GM03348 (cell line): ENCODE data around the gene ADO.
"Not testable (repeated sequence)": the region's sequence is repeated elsewhere in the genome, so short reads cannot be mapped to it uniquely, and the experiment has no call there.

Experiments
- DNase-seq: peaks from one replicate; pipeline ENCODE4 v3.0.0; 2012; ENCODE audit warnings: low spot score

Gene ADO

DNA sequence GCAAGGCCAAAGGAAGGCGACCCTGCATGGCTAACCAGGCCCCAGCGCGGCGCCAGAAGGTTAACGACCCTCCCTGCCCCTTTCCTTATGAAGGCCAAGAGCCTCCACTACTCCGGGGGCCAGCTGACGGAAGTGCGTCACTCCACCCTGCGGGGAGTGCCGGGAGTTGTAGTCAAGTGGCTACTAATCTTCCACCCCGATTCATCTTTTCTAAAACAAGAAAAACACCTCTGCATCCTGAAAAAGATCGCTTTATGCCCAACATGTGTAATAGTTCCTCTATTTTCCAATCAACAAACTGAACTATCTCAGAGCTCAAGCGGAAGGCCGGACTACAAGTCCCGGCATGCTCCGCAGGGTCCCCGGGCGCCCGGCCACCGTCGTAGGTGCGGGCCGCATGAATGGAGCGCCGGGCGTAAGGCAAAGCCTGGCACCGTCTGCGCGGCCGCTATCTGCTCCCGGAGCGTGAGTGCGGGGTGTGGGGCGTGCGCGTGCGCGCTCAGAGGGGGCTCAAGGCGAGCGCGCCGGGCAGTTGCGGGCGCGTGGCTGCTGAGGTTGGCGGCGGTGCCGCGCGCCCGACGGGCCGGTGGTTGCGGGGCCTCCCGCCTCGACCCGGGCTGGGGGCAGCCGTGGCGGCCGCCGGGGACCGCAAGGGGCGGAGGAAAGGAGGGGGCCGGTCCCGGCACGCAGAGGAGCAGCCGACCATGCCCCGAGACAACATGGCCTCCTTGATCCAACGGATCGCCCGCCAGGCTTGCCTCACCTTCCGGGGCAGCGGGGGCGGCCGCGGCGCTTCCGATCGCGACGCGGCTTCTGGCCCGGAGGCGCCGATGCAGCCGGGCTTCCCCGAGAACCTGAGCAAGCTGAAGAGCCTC lies at the start of gene ADO:
ADO (plus strand) TSS at position 365 of the 875 bp plus-strand sequence; CDS start at position 705, 340 bp downstream.
- peak; percentile 90 for DNase-seq

DNA sequence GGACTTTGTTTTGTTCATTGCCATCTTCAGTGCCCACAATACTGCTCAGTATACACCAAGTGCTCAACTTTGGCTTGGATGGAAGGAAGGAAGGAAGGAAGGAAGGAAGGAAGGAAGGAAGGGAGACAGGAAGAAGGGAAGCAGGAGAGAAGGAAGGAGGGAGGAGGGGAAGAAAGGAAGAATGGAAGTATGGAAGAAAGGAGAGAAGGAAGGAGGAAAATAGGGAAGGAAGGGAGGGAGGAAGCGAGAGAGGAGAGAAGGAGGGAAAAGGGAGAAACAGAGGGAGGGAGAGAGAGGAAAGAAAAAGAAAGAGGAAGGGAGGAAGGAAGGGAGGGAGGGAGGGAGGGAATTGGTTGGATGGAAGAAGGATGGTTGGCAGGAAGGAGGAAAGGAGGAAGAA lies 49.6 kb upstream of the ADO start:
- DNase-seq: no peak

GRCh38 chr10:62755662-62756653 lies 48.6 kb upstream of the ADO start:
- no peak for DNase-seq

DNA sequence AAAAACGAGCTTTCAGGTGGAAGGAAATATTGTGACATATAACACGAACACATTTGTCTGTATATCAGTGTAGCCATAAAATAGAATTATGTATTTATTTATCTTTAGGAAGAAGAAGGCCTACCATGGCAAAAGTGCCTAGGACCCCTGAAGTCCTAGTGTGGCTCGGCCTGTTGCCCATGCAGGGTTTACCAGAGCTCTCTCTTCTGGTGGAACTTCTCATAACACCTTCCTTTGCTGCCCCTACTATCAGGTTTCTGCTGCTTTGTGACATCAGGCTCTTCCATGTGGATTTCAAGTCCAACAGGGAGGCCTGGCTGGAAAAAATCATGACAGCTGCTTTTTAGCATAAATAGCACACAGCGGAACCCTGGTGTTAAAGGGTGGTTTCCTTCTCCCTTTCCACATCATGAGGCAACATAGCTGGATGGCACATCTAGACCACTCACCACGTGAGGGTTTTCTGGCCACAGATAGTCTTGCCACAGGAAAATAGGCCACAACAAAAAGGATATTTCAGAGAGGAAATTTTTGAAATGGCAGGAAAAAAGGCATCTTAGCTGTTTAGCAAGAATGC lies 44.8 kb upstream of the ADO start:
- no peak for DNase-seq

DNA sequence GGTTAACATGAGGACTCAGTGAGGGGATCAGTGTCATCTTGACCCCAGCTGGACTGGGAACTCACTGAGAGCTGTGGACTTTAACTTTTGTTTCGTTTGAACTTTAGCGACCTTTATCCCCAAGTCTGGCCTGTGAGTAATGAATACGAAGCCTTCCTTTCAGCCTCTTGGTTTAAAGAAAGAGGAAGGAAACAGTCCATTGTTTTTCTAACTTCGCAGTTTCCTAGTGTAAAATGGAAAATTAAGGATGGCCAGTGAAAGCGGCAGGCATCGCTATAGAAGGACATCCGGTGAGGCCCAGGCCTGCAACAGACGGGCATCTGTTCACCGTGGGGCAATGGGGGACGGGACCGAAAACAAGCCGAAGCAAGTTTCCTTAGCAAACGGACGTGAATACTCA lies 44.1 kb upstream of the ADO start:
- DNase-seq: no peak

DNA sequence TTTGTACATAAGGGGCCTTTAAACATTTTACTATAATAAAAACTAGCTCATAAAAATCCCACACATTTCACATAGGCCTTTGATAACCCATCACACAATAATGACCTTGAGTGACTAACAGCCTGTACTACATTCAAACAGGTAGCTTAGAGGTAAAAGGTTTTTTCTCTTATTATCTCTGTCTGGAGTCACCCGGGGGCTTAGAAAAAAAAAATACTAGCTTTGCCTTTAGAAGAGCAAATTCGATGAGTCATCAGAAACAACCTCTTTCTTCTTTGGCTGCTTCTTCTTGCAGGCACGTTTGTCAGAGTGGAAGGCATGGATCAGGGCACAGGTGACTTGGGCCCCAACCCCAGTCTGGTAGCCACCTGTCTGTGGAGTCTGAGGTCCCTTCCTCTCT lies 43.4 kb upstream of the ADO start:
- no peak for DNase-seq

- no peak for DNase-seq
These were observed 41.4 kb upstream of the ADO start for GRCh38 chr10:62763155-62763554.

- DNase-seq: no peak
These were observed 40.5 kb upstream of the ADO start for GRCh38 chr10:62764011-62764410.

GRCh38 chr10:62765726-62766125 lies 38.8 kb upstream of the ADO start:
- no peak for DNase-seq

GRCh38 chr10:62766386-62766785 lies 38.1 kb upstream of the ADO start:
- DNase-seq: no peak

DNA sequence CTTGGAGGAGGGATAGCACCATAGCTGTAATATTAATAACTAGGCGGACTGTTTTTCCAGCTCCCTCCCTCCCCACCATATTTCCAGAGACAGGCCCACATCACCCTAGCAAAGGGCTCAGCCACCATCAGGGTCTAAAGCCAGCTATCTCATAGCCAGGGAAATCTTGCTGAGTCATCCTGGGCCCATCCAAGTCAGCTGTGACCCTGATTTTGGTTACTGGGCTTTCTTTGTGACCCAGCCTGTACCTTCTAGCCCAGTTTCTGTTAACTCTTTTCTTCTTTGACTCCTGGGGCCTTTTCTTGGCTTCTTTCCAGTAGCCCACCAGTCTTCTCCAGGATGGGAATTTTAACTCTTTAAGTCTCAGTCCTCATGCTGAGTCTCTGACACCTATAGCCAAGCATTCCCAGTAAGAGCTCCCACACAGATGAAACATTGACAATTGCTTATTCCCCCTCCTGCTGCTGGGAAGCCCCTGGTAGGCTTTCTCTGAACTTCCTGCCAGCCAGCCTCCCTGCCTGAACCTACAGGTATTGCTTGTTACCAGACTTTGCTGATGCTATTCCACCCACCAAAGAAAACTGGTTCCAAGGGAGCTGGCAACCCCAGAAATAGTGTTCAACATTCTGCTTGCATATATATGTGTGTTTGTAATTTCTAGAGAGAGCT lies 34.8 kb upstream of the ADO start:
- no peak for DNase-seq

DNA sequence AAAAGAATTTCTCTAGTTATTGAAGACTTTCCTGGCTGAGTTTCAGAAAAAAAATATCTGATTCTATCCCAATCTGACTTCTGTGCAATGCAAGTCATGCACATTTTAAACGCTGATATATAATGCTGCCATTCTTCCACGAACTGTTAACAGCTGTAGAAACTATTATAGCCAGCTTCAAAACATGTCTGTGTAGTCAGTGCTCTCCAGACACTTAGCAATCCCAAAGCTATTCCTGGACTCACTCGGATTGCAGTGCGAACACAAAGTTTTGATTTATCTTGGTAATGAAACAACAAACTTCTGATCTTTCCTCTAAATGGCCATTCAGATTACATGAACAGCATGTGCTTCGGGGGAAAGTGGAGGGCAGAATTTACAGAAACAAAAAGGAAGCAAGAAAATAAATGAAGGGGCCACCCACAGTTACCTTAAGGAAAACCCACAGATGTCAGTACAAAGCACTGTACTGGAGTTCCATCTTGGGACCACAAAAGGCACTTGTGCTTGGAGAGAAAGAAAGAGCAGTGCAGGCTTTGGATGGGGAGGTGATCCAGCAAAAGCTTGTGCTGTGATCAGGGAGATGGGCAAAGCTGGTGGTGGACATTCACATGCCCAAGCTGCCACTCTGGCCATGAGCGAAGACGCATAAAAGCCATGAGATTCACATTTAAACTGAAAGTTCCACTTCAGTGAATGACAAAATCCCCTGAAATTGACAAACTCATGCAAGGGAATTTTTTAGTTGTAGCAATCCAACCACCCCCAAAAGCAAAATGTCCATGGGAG lies 32.1 kb upstream of the ADO start:
- peak; percentile 48 for DNase-seq

GRCh38 chr10:62778125-62778524 lies 26.4 kb upstream of the ADO start:
- DNase-seq: no peak

GRCh38 chr10:62779487-62780248 lies 24.9 kb upstream of the ADO start:
- DNase-seq: peak; percentile 44

DNA sequence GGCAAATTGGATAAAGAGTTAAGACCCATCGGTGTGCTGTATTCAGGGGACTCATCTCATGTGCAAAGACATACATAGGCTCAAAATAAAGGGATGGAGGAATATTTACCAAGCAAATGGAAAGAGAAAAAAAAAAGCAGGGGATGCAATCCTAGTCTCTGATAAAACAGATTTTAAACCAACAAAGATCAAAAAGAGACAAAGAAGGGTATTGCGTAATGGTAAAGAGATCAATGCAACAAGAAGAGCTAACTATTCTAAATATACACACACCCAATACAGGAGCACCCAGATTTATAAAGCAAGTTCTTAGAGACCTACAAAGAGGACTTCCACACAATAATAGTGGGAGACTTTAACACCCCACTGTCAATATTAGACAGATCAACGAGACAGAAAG lies 20.0 kb upstream of the ADO start:
- not testable (repeated sequence) for DNase-seq

GRCh38 chr10:62788285-62788684 lies 16.2 kb upstream of the ADO start:
- DNase-seq: not testable (repeated sequence)

GRCh38 chr10:62788861-62789467 lies 15.6 kb upstream of the ADO start:
- DNase-seq: peak; percentile 39

DNA sequence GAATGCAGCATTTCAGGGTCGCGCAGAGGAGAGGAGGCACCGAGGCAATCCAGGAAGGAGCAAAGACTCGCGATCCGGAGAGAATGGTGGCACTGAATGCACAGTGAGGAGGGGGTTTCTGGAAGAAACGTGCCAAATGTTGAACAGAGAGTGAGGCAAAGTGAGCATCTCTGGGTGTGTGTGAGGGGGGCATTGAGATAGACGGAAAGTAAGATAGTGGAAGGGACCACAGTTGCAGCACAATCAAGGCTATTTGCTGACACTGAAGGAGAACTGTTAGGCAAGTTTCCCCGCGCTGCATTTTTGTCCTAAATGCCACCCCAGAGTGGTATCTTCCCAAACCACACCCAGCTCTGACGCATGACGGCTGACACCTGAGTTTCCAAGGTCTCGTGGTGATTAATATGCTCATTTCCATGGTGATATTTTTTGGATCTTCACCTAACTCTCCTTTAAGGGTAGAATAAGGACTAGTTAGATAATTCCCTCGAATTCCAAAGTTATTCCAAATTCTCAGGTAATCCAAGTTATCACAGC lies 14.4 kb upstream of the ADO start:
- no peak for DNase-seq

DNA sequence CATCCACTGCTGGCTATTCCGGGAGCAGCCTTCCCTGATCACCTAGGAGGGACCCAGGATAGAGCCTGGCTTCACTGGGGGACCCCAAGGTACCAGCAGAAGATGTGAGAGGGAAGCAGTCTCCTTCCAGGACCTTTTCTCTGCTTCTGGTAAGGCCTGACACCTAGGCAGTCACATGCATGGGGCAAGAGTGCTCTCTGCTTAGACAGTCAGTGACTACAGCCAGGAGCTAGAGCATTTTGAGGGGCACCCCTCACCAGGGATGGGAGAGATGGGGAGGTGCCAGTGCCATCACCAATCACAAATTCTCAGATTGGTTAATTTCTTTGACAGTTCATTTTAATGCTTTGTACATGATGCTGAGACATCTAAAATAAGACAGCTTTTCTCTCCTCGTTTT lies 13.9 kb upstream of the ADO start:
- DNase-seq: no peak

DNA sequence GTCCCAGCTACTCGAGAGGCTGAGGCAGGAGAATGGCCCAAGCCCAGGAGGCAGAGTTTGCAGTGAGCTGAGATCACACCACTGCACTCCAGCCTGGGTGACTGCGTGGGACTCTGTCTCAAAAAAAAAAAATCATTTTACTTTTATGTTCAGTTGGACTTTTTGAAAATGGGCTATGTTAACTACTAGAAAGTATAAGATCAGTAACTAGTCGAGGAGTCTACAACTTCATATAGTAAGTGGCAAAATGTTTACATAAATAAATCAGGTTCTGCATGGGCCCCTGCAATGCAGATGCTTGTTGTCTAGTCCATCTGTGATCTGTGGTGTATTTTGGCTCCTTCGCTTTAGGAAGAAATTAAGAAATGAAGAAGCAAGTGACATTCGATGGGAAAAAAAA lies 12.3 kb upstream of the ADO start:
- DNase-seq: no peak
